Gastrocnemius medialis (tissue), 4 donors: ENCODE data around the gene CSGALNACT2. TPM values are rescaled to one million over a fixed set of nuclear protein-coding genes. Genes with fewer than 3 reads are reported as not detected.

Experiments used
- ATAC-seq, 2 donors: fragments of 150-250 bp; one replicate each; pipeline ENCODE4 v1.9.1; 2016
- DNase-seq, 2 donors: peaks; one replicate each; pipeline ENCODE4 v3.0.0-alpha.2; 2019
- H3K27ac ChIP-seq, 4 donors: fragments of 200-600 bp; sonication (generic); 1 replicate in 1 of 4; 2 replicates in 3 of 4; pipeline ENCODE4 v1.5.1; 2016 to 2018; ENCODE audit warnings: mild to moderate bottlenecking in 2 of 4, moderate library complexity in 1 of 4
- H3K27me3 ChIP-seq, 3 donors: fragments of 200-600 bp; sonication (generic) in 2 of 3; 1 replicate in 1 of 3; 2 replicates in 2 of 3; pipeline versions ENCODE4 v1.5.1 to v1.6.0; 2016 to 2019; ENCODE audit warnings: mild to moderate bottlenecking in 1 of 3, moderate library complexity in 1 of 3
- H3K36me3 ChIP-seq, 2 donors: fragments of 200-600 bp; sonication (generic) in 1 of 2; one replicate each; pipeline ENCODE4 v1.5.1; 2017 to 2018
- H3K4me1 ChIP-seq, 2 donors: fragments of 200-600 bp; sonication (generic) in 1 of 2; one replicate each; pipeline ENCODE4 v1.5.1; 2016 to 2017; ENCODE audit warnings: mild to moderate bottlenecking in 2 of 2
- H3K4me3 ChIP-seq, 4 donors: fragments of 200-600 bp; sonication (generic) in 3 of 4; 1 replicate in 1 of 4; 2 replicates in 3 of 4; pipeline ENCODE4 v1.5.1; 2016 to 2019; ENCODE audit warnings: mild to moderate bottlenecking in 2 of 4
- H3K9me3 ChIP-seq, 3 donors: fragments of 200-600 bp; sonication (generic) in 2 of 3; 1 replicate in 1 of 3; 2 replicates in 2 of 3; pipeline ENCODE4 v1.5.1; 2016 to 2019
- POLR2A ChIP-seq, 2 donors: fragments of 450-650 bp; IDR thresholded peaks; one replicate each; pipeline ENCODE4 v1.6.1; 2017; ENCODE audit warnings: antibody characterized with exemption in 2 of 2, mild to moderate bottlenecking in 2 of 2, moderate library complexity in 2 of 2
- in situ Hi-C, 4 donors: fragments of 200-750 bp; cut with MboI; loops; one replicate each; pipeline versions ENCODE4 v1.15.0 to v1.8.0; 2017; ENCODE audit warnings: low sequenced_read_pairs in 4 of 4
- intact Hi-C: fragments of 100-400 bp; cut with DNase I; formaldehyde crosslinking; loops from one replicate; pipeline ENCODE4 v1.15.1; 2023; ENCODE audit warnings: low total_unique reads
- total RNA-seq, 4 donors: library from RNA; depleted of rRNA; stranded (reverse); fragments of >200 nt; gene quantifications; one replicate each; pipeline versions ENCODE4 v1.1.0 to v1.2.3, GENCODE V29; 2016
- TF ChIP-seq, protein P1 (sequence below), 5 experiments: fragments of 450-650 bp in 3 of 5; fragments of 200-600 bp in 2 of 5; sonication (generic) in 2 of 5; IDR thresholded peaks in 4 of 5; conservative IDR thresholded peaks in 1 of 5; 1 replicate in 4 of 5; 2 replicates in 1 of 5; pipeline ENCODE4 v1.5.1; 2016 to 2019; ENCODE audit warnings: antibody characterized with exemption in 5 of 5, mild to moderate bottlenecking in 3 of 5, moderate library complexity in 3 of 5

The CSGALNACT2 gene
- total RNA-seq, 4 donors from 2014 or later: 12.3 to 17.3 (median 14.1) TPM

DNA sequence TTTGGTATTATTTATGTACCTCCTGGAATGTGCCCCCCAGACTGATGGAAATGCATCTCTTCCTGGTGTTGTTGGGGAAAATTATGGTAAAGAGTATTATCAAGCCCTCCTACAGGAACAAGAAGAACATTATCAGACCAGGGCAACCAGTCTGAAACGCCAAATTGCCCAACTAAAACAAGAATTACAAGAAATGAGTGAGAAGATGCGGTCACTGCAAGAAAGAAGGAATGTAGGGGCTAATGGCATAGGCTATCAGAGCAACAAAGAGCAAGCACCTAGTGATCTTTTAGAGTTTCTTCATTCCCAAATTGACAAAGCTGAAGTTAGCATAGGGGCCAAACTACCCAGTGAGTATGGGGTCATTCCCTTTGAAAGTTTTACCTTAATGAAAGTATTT is 17.0 kb downstream of the CSGALNACT2 start:
- Histone ChIP-seq H3K4me3 (no peak overlapping the region), H3K27ac (no peak overlapping the region), H3K4me1 (peaks cover 26 to 28% of the 10 kb centered on the region in 2 donors), H3K27me3 (no peaks in the 10 kb centered on the region), H3K9me3 (no peaks in the 10 kb centered on the region), H3K36me3 (no peaks in the 10 kb centered on the region)
- no peak for TF ChIP-seq POLR2A (IDR thresholded peaks at IDR 0.05)
- TF ChIP-seq, protein P1, sequence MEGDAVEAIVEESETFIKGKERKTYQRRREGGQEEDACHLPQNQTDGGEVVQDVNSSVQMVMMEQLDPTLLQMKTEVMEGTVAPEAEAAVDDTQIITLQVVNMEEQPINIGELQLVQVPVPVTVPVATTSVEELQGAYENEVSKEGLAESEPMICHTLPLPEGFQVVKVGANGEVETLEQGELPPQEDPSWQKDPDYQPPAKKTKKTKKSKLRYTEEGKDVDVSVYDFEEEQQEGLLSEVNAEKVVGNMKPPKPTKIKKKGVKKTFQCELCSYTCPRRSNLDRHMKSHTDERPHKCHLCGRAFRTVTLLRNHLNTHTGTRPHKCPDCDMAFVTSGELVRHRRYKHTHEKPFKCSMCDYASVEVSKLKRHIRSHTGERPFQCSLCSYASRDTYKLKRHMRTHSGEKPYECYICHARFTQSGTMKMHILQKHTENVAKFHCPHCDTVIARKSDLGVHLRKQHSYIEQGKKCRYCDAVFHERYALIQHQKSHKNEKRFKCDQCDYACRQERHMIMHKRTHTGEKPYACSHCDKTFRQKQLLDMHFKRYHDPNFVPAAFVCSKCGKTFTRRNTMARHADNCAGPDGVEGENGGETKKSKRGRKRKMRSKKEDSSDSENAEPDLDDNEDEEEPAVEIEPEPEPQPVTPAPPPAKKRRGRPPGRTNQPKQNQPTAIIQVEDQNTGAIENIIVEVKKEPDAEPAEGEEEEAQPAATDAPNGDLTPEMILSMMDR (IDR thresholded peaks at IDR 0.05 in 4 of 5, conservative IDR thresholded peaks at IDR 0.05 in 1 of 5): no peak
- in situ Hi-C loops: no loop called here
- intact Hi-C loops: no loop called here
- DNase-seq (no peak), ATAC-seq (no peak)

DNA sequence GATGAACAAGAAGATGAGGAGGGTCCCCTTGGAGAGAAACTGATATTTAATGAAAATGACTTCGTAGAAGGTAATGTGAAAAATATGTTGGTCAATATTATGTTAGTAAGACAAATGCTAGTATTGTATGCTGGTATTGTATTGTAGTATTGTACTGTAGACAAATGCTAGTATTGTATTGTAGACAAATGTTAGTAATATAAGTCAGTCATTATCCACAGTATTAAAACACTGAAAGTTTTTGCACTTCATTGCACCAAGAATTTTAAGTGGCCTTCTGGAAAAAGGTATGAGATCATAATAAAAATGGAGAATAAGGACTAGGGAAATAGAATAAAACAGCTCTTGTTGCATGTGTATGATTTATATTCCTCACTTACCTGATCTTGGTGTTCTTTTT is 17.5 kb downstream of the CSGALNACT2 start:
- Histone ChIP-seq H3K9me3 (no peaks in the 10 kb centered on the region), H3K4me3 (no peak overlapping the region), H3K36me3 (no peaks in the 10 kb centered on the region), H3K4me1 (peaks cover 29% of the 10 kb centered on the region in 2 donors), H3K27ac (no peak overlapping the region), H3K27me3 (no peaks in the 10 kb centered on the region)
- intact Hi-C loops: no loop called here
- ATAC-seq (no peak), DNase-seq (no peak)
- TF ChIP-seq POLR2A (IDR thresholded peaks at IDR 0.05): no peak
- TF ChIP-seq, protein P1 (IDR thresholded peaks at IDR 0.05 in 4 of 5, conservative IDR thresholded peaks at IDR 0.05 in 1 of 5): no peak
- in situ Hi-C loops: no loop called here

DNA sequence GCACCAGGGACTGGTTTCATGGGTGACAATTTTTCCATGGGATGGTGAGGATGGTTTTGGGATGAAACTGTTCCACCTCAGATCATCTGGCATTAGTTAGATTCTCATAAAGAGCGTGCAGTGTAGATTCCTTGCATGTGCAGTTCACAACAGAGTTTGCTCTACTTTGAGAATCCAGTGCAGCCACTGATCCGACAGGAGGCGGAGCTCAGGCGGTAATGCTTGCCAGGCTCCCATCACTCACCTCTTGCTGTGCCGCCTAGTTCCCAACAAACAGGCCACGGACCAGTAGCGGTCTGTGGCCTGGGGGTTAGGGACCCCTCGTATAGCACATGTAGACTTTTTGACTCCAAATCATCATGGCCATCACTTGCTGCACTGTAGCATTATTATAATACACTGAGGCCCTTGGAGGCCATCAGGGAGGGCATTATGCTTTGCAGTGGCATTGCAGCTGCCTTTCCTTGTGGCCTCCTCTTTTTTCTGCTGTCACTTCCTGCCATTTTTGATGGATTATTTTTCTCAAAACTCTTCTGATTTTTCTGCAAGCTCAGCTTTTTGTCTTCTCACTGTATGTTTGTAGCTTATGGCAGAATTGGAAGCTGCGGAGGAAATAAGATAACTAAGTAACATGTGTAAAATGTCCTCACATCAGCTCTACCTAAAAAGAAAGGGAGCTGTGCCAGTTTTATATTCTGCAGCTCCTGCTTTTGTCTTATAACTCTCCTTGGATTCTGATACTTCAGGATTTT is 18.5 kb downstream of the CSGALNACT2 start:
- no peak for DNase-seq
- Histone ChIP-seq H3K4me1 (peaks cover 19 to 20% of the 10 kb centered on the region in 2 donors), H3K27me3 (no peaks in the 10 kb centered on the region), H3K36me3 (peaks cover 0 to 5% of the 10 kb centered on the region in 2 donors), H3K4me3 (no peak overlapping the region), H3K27ac (no peak overlapping the region), H3K9me3 (no peaks in the 10 kb centered on the region)
- intact Hi-C loops (no loop called here), in situ Hi-C loops (no loop called here)
- TF ChIP-seq, protein P1 (IDR thresholded peaks at IDR 0.05 in 4 of 5, conservative IDR thresholded peaks at IDR 0.05 in 1 of 5): no peak
- TF ChIP-seq POLR2A (IDR thresholded peaks at IDR 0.05): no peak
- ATAC-seq: no peak

DNA sequence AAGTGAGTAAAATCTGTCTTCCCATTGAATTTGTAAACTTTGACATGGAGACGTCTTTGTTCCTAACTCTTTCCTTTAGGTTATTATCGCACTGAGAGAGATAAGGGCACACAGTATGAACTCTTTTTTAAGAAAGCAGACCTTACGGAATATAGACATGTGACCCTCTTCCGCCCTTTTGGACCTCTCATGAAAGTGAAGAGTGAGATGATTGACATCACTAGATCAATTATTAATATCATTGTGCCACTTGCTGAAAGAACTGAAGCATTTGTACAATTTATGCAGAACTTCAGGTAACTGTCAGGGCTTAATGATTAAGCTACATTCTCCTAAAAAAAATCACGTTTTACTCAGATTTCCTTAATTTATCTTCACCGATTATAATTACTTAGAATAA is 20.4 kb downstream of the CSGALNACT2 start:
- Histone ChIP-seq H3K4me3 (no peak overlapping the region), H3K4me1 (peaks cover 16 to 18% of the 10 kb centered on the region in 2 donors), H3K36me3 (peaks cover 0 to 19% of the 10 kb centered on the region in 2 donors), H3K9me3 (no peaks in the 10 kb centered on the region), H3K27ac (no peak overlapping the region), H3K27me3 (no peaks in the 10 kb centered on the region)
- intact Hi-C loops: no loop called here
- in situ Hi-C loops: no loop called here
- ATAC-seq (no peak), DNase-seq (no peak)
- TF ChIP-seq, protein P1 (IDR thresholded peaks at IDR 0.05 in 4 of 5, conservative IDR thresholded peaks at IDR 0.05 in 1 of 5): no peak
- no peak for TF ChIP-seq POLR2A (IDR thresholded peaks at IDR 0.05)
